Keratinocyte (primary cell): ENCODE measurements around the gene JAM2. TPM values are rescaled to one million over a fixed set of nuclear protein-coding genes. Genes with fewer than 3 reads are reported as not detected.

Experiments used
- DNase-seq: peaks from one replicate; pipeline ENCODE4 v3.0.0-alpha.2; 2011; ENCODE audit warnings: low read depth, missing footprints, low spot score
- FAIRE-seq: peaks from 2 replicates; lab custom pipeline; 2011; peaks lifted over from hg19 to GRCh38; lab: Jason Lieb, UNC
- H2AFZ ChIP-seq: 2 replicates; pipeline ENCODE4 v1.6.0; 2012; ENCODE audit warnings: low read length, control low read depth, inconsistent platforms; ENCODE audit not compliant: control insufficient read depth
- H3K27ac ChIP-seq: 2 replicates; pipeline ENCODE4 v1.5.1; 2011; ENCODE audit warnings: low read length; ENCODE audit not compliant: control insufficient read depth, insufficient read depth
- H3K27me3 ChIP-seq: 3 replicates; pipeline ENCODE4 v1.6.0; 2011; ENCODE audit warnings: low read length; ENCODE audit not compliant: control insufficient read depth, insufficient read depth; ENCODE audit errors: extremely low read depth
- H3K36me3 ChIP-seq, 2 experiments: 2 replicates in 1 of 2; 3 replicates in 1 of 2; pipeline ENCODE4 v1.5.1; 2011; ENCODE audit warnings: low read length in 2 of 2, mild to moderate bottlenecking in 1 of 2; ENCODE audit not compliant: control insufficient read depth in 2 of 2, insufficient read depth in 2 of 2; ENCODE audit errors: extremely low read depth in 1 of 2
- H3K4me1 ChIP-seq: 3 replicates; pipeline ENCODE4 v1.5.1; 2011; ENCODE audit warnings: low read length; ENCODE audit not compliant: control insufficient read depth, insufficient read depth; ENCODE audit errors: extremely low read depth
- H3K4me2 ChIP-seq: 3 replicates; pipeline ENCODE4 v1.6.0; 2011; ENCODE audit warnings: low read depth, low read length; ENCODE audit not compliant: control insufficient read depth, insufficient read depth; ENCODE audit errors: extremely low read depth
- H3K4me3 ChIP-seq, 3 experiments: fragments of 200-600 bp in 1 of 3; sonication (generic) in 1 of 3; 2 replicates in 2 of 3; 3 replicates in 1 of 3; pipeline ENCODE4 v1.5.1; 2011 to 2016; ENCODE audit warnings: low read length in 3 of 3, mild to moderate bottlenecking in 3 of 3, control low read depth in 2 of 3, inconsistent platforms in 1 of 3, low read depth in 1 of 3, mixed read lengths in 1 of 3, mixed run types in 1 of 3, moderate library complexity in 1 of 3; ENCODE audit not compliant: control insufficient read depth in 2 of 3, insufficient read depth in 2 of 3; ENCODE audit errors: extremely low read depth in 1 of 3
- H3K79me2 ChIP-seq: 2 replicates; pipeline ENCODE4 v1.6.0; 2012; ENCODE audit warnings: low read length; ENCODE audit not compliant: control insufficient read depth, insufficient read depth
- H3K9ac ChIP-seq: 3 replicates; pipeline ENCODE4 v1.6.0; 2011; ENCODE audit warnings: low read length; ENCODE audit not compliant: control insufficient read depth, insufficient read depth; ENCODE audit errors: extremely low read depth
- H3K9me1 ChIP-seq: 3 replicates; pipeline ENCODE4 v1.6.0; 2011; ENCODE audit warnings: low read length; ENCODE audit not compliant: control insufficient read depth, insufficient read depth; ENCODE audit errors: extremely low read depth
- H3K9me3 ChIP-seq: 2 replicates; pipeline ENCODE4 v1.5.1; 2012; ENCODE audit warnings: low read depth, low read length; ENCODE audit not compliant: control insufficient read depth
- H4K20me1 ChIP-seq: 3 replicates; pipeline ENCODE4 v1.6.0; 2011; ENCODE audit warnings: low read length; ENCODE audit not compliant: control insufficient read depth, insufficient read depth; ENCODE audit errors: extremely low read depth
- CTCF ChIP-seq, 3 experiments: IDR thresholded peaks in 1 of 3; conservative IDR thresholded peaks in 1 of 3; optimal IDR thresholded peaks in 1 of 3; 2 replicates in 2 of 3; 3 replicates in 1 of 3; pipeline versions ENCODE3 to v1.5.1; 2011; ENCODE audit warnings: low read length in 3 of 3, mild to moderate bottlenecking in 3 of 3, moderate library complexity in 2 of 3, control low read depth in 1 of 3, inconsistent platforms in 1 of 3; ENCODE audit not compliant: insufficient read depth in 2 of 3; ENCODE audit errors: extremely low read depth in 1 of 3
- EZH2 ChIP-seq: IDR thresholded peaks from one replicate; pipeline ENCODE4 v1.6.1; 2012; ENCODE audit warnings: inconsistent platforms, mild to moderate bottlenecking, low read length, moderate library complexity
- dilution Hi-C: fragments of 300-500 bp; cut with MboI; formaldehyde crosslinking; loops from one replicate; pipeline ENCODE4 v1.7.0; 2020; ENCODE audit warnings: low sequenced_read_pairs; ENCODE audit not compliant: extremely low pct_ligation_motif_present
- polyA plus RNA-seq, 5 experiments: library from polyadenylated mRNA; depleted of rRNA in 3 of 5; stranded (reverse) in 3 of 5; stranded (forward) in 1 of 5; unstranded in 1 of 5; fragments of >200 nt; gene quantifications; 1 replicate in 1 of 5; 2 replicates in 3 of 5; 3 replicates in 1 of 5; pipeline versions ENCODE4 v1.2.1 to v1.2.3, GENCODE V29; 2011 to 2012; ENCODE audit warnings: missing spikeins in 2 of 5, low read depth in 1 of 5, low replicate concordance in 1 of 5

Gene JAM2
- polyA plus RNA-seq, 1 donor (not counting 4 experiments of a cell fraction or from before 2014, with no cell fraction given): not detected

GRCh38 chr21:25614441-25614840, 24.6 kb upstream of the JAM2 start:
- Histone ChIP-seq H4K20me1 (no peaks in the 10 kb centered on the region), H3K9me3 (no peaks in the 10 kb centered on the region), H2AFZ (no peak overlapping the region), H3K79me2 (no peaks in the 10 kb centered on the region), H3K36me3 (no peaks in the 10 kb centered on the region), H3K4me1 (no peaks in the 10 kb centered on the region), H3K4me2 (no peak overlapping the region), H3K27me3 (no peaks in the 10 kb centered on the region), H3K4me3 (no peak overlapping the region), H3K27ac (no peak overlapping the region), H3K9ac (no peak overlapping the region), H3K9me1 (no peaks in the 10 kb centered on the region)
- TF ChIP-seq CTCF (optimal IDR thresholded peaks at IDR 0.05 in 1 of 3, IDR thresholded peaks at IDR 0.05 in 1 of 3, conservative IDR thresholded peaks at IDR 0.05 in 1 of 3; ENCODE audit: extremely low read depth in 1 of 3, insufficient read depth in 2 of 3, low read length in 3 of 3): no peak
- no peak for TF ChIP-seq EZH2
- FAIRE-seq (no peak), DNase-seq (no peak)
- dilution Hi-C loops: no loop called here

GRCh38 chr21:25615880-25616279, 23.2 kb upstream of the JAM2 start:
- dilution Hi-C loops: no loop called here
- Histone ChIP-seq H3K27ac (no peak overlapping the region), H3K9me3 (no peaks in the 10 kb centered on the region), H3K4me3 (no peak overlapping the region), H4K20me1 (no peaks in the 10 kb centered on the region), H2AFZ (no peak overlapping the region), H3K36me3 (no peaks in the 10 kb centered on the region), H3K4me2 (no peak overlapping the region), H3K9ac (no peak overlapping the region), H3K4me1 (no peaks in the 10 kb centered on the region), H3K27me3 (no peaks in the 10 kb centered on the region), H3K9me1 (no peaks in the 10 kb centered on the region), H3K79me2 (no peaks in the 10 kb centered on the region)
- FAIRE-seq: no peak
- DNase-seq: no peak
- TF ChIP-seq CTCF (optimal IDR thresholded peaks at IDR 0.05 in 1 of 3, IDR thresholded peaks at IDR 0.05 in 1 of 3, conservative IDR thresholded peaks at IDR 0.05 in 1 of 3; ENCODE audit: extremely low read depth in 1 of 3, insufficient read depth in 2 of 3, low read length in 3 of 3) (no peak), EZH2 (no peak)
